H9 (cell line): Measurements from ENCODE around the gene RNU2-63P. TPM values are rescaled to one million over a fixed set of nuclear protein-coding genes. Genes with fewer than 3 reads are reported as not detected.
"Not testable (repeated sequence)": the region's sequence is repeated elsewhere in the genome, so short reads cannot be mapped to it uniquely, and the experiment has no call there.

Source experiments
- DNase-seq: peaks from one replicate; pipeline ENCODE4 v3.0.0-alpha.2; 2017
- H2AFZ ChIP-seq: one replicate; pipeline ENCODE4 v1.6.1; 2013; ENCODE audit warnings: mild to moderate bottlenecking, low read length, control low read depth, moderate library complexity
- H2AK5ac ChIP-seq: 2 replicates; pipeline ENCODE4 v1.6.1; 2013; ENCODE audit warnings: low read length, control low read depth, mixed read lengths; ENCODE audit not compliant: insufficient read length
- H2BK120ac ChIP-seq: one replicate; pipeline ENCODE4 v1.6.1; 2013; ENCODE audit warnings: low read depth, mild to moderate bottlenecking, low read length, control low read depth, inconsistent platforms; ENCODE audit not compliant: poor library complexity, severe bottlenecking
- H2BK12ac ChIP-seq: 2 replicates; pipeline ENCODE4 v1.6.1; 2013; ENCODE audit warnings: low read length, control low read depth, mixed read lengths, low read depth; ENCODE audit not compliant: insufficient read length
- H2BK15ac ChIP-seq: 2 replicates; pipeline ENCODE4 v1.6.1; 2013; ENCODE audit warnings: low read depth, low read length, control low read depth
- H2BK20ac ChIP-seq: one replicate; pipeline ENCODE4 v1.6.1; 2013; ENCODE audit warnings: low read depth, mild to moderate bottlenecking, low read length, control low read depth, inconsistent platforms; ENCODE audit not compliant: poor library complexity, severe bottlenecking
- H2BK5ac ChIP-seq: 2 replicates; pipeline ENCODE4 v1.6.1; 2013; ENCODE audit warnings: low read length, control low read depth, mixed read lengths; ENCODE audit not compliant: insufficient read length
- H3K14ac ChIP-seq: 2 replicates; pipeline ENCODE4 v1.6.1; 2013; ENCODE audit warnings: low read length, control low read depth; ENCODE audit not compliant: insufficient read depth
- H3K18ac ChIP-seq: 2 replicates; pipeline ENCODE4 v1.6.1; 2013; ENCODE audit warnings: low read depth, mild to moderate bottlenecking, mixed read lengths, low read length, control low read depth; ENCODE audit not compliant: insufficient read length
- H3K23ac ChIP-seq: 2 replicates; pipeline ENCODE4 v1.6.1; 2013; ENCODE audit warnings: low read length, control low read depth, mixed read lengths, low read depth; ENCODE audit not compliant: insufficient read length
- H3K23me2 ChIP-seq: 2 replicates; pipeline ENCODE4 v1.6.1; 2013; ENCODE audit warnings: low read depth, mild to moderate bottlenecking, mixed read lengths, low read length, control low read depth; ENCODE audit not compliant: insufficient read length, poor library complexity, severe bottlenecking
- H3K27ac ChIP-seq: 2 replicates; pipeline ENCODE4 v1.5.1; 2013; ENCODE audit warnings: low read length, control low read depth, mixed read lengths, low read depth; ENCODE audit not compliant: insufficient read length
- H3K27me3 ChIP-seq: 2 replicates; pipeline ENCODE4 v1.6.1; 2013; ENCODE audit warnings: low read length, control low read depth, inconsistent platforms; ENCODE audit not compliant: insufficient read depth
- H3K4ac ChIP-seq: 2 replicates; pipeline ENCODE4 v1.6.1; 2013; ENCODE audit warnings: low read depth, mild to moderate bottlenecking, control low read depth, inconsistent platforms, low read length, moderate library complexity
- H3K4me1 ChIP-seq: 2 replicates; pipeline ENCODE4 v1.6.1; 2013; ENCODE audit warnings: low read length, control low read depth, inconsistent platforms; ENCODE audit not compliant: insufficient read depth
- H3K4me2 ChIP-seq: 2 replicates; pipeline ENCODE4 v1.6.1; 2013; ENCODE audit warnings: low read length, control low read depth, mixed read lengths; ENCODE audit not compliant: insufficient read length, insufficient read depth
- H3K56ac ChIP-seq: 2 replicates; pipeline ENCODE4 v1.6.1; 2013; ENCODE audit warnings: low read depth, mild to moderate bottlenecking, mixed read lengths, low read length, control low read depth; ENCODE audit not compliant: insufficient read length
- H3K79me1 ChIP-seq: 2 replicates; pipeline ENCODE4 v1.6.1; 2013; ENCODE audit warnings: low read depth, mild to moderate bottlenecking, moderate library complexity, low read length, control low read depth, inconsistent platforms; ENCODE audit not compliant: insufficient read depth, poor library complexity, severe bottlenecking
- H3K79me2 ChIP-seq: 2 replicates; pipeline ENCODE4 v1.6.1; 2013; ENCODE audit warnings: low read length, control low read depth, inconsistent platforms; ENCODE audit not compliant: insufficient read depth
- H3K9ac ChIP-seq: 2 replicates; pipeline ENCODE4 v1.6.1; 2013; ENCODE audit warnings: low read length, control low read depth, mixed read lengths; ENCODE audit not compliant: insufficient read length; ENCODE audit errors: extremely low read depth
- H3K9me3 ChIP-seq: one replicate; pipeline ENCODE4 v1.6.1; 2013; ENCODE audit warnings: low read depth, low read length, inconsistent platforms; ENCODE audit not compliant: control insufficient read depth
- H3T11ph ChIP-seq: one replicate; pipeline ENCODE4 v1.6.1; 2013; ENCODE audit warnings: mild to moderate bottlenecking, low read length, control low read depth, inconsistent platforms
- H4K20me1 ChIP-seq: one replicate; pipeline ENCODE4 v1.6.1; 2013; ENCODE audit not compliant: control insufficient read depth, insufficient read length, insufficient read depth
- H4K5ac ChIP-seq: 2 replicates; pipeline ENCODE4 v1.6.1; 2013; ENCODE audit warnings: low read depth, mild to moderate bottlenecking, mixed read lengths, low read length, control low read depth; ENCODE audit not compliant: insufficient read length
- H4K8ac ChIP-seq: replicated peaks from 2 replicates; pipeline ENCODE4 v1.6.1; 2013; ENCODE audit warnings: low read length, control low read depth, mixed read lengths, low read depth; ENCODE audit not compliant: insufficient read length
- H4K91ac ChIP-seq: 2 replicates; pipeline ENCODE4 v1.6.1; 2013; ENCODE audit warnings: low read depth, mild to moderate bottlenecking, moderate library complexity, mixed read lengths, low read length, control low read depth; ENCODE audit not compliant: insufficient read length
- H3K27ac Mint-ChIP-seq, 3 experiments: 2 replicates in 2 of 3; 3 replicates in 1 of 3; pipeline ENCODE4 v1.8.0; 2020 to 2021; ENCODE audit warnings: mixed read lengths in 3 of 3, mild to moderate bottlenecking in 1 of 3, moderate library complexity in 1 of 3
- H3K27me3 Mint-ChIP-seq: 2 replicates; pipeline ENCODE4 v1.8.0; 2021; ENCODE audit warnings: low read depth, mild to moderate bottlenecking, moderate library complexity, mixed read lengths
- H3K36me3 Mint-ChIP-seq, 3 experiments: 2 replicates in 2 of 3; 3 replicates in 1 of 3; pipeline ENCODE4 v1.8.0; 2020 to 2021; ENCODE audit warnings: low read depth in 3 of 3, mixed read lengths in 3 of 3; ENCODE audit not compliant: insufficient read depth in 1 of 3
- H3K4me1 Mint-ChIP-seq, 2 experiments: 2 replicates each; pipeline ENCODE4 v1.8.0; 2020; ENCODE audit warnings: mixed read lengths in 2 of 2
- H3K4me3 Mint-ChIP-seq, 2 experiments: 2 replicates in 1 of 2; 3 replicates in 1 of 2; pipeline ENCODE4 v1.8.0; 2020 to 2021; ENCODE audit warnings: mild to moderate bottlenecking in 2 of 2, mixed read lengths in 2 of 2, moderate library complexity in 1 of 2
- H3K9me3 Mint-ChIP-seq, 2 experiments: 2 replicates in 1 of 2; 3 replicates in 1 of 2; pipeline ENCODE4 v1.8.0; 2020; ENCODE audit warnings: mild to moderate bottlenecking in 2 of 2, mixed read lengths in 2 of 2, moderate library complexity in 1 of 2
- WGBS: extraction: QIAGEN DNeasy Blood & Tissue Kit; methylation state at CpG from one replicate; pipeline ENCODE4 v1.1.7; 2013; ENCODE audit warnings: missing lambda C conversion rate, low lambda C conversion rate, mixed read lengths; ENCODE audit not compliant: insufficient read length; ENCODE audit errors: extremely low coverage; 5-methylcytosine and 5-hydroxymethylcytosine counted together
- total RNA-seq: library from RNA; stranded (reverse); gene quantifications from 2 replicates; pipeline ENCODE4 v1.2.1, GENCODE V29; 2021

Gene RNU2-63P
- total RNA-seq, 1 experiment from 2014 or later: 31.1 TPM

DNA sequence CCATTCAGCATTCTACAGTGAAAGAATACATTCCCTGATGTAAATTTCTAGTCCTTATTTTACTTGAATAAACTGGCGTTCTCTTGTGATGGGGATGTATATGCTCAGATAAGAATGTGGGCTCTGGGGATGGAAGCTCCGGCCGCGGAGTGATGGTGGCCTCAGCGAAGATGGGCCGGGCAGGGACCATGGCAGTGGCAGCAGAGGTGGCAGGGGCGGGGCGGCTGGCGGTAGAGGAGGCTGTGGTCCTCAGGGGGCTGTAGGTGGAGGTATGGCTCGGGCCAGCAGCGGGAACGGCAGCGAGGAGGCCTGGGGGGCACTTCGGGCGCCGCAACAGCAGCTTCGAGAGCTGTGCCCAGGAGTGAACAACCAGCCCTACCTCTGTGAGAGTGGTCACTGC, 44.0 kb downstream of the RNU2-63P start:
- H3K27ac ChIP-seq, H4K91ac ChIP-seq, H3K79me1 ChIP-seq, H3K4ac ChIP-seq, H3T11ph ChIP-seq, H2BK20ac ChIP-seq, H3K14ac ChIP-seq, H3K79me2 ChIP-seq, H2BK120ac ChIP-seq, H3K4me3 Mint-ChIP-seq, H2BK5ac ChIP-seq, H3K56ac ChIP-seq, H4K8ac ChIP-seq, H3K4me2 ChIP-seq, H3K4me1 Mint-ChIP-seq, H4K5ac ChIP-seq, H3K27ac Mint-ChIP-seq, DNase-seq, H2BK15ac ChIP-seq, H3K36me3 Mint-ChIP-seq, H2AFZ ChIP-seq, H3K9me3 Mint-ChIP-seq, H3K9ac ChIP-seq, H2AK5ac ChIP-seq, H3K18ac ChIP-seq, H3K23ac ChIP-seq, H3K27me3 ChIP-seq, H3K27me3 Mint-ChIP-seq, H2BK12ac ChIP-seq, H3K23me2 ChIP-seq, H4K20me1 ChIP-seq, H3K4me1 ChIP-seq, H3K9me3 ChIP-seq: not testable (repeated sequence)
- no CpG with 5 or more reads among the region's 17 CpGs for WGBS

Other genes with a start within 250 kb of the RNU2-63P start
- 4.1 and 4.7 TPM in 2 replicates for gene RGPD2, start 190.8 kb downstream of the RNU2-63P start, total RNA-seq
- gene KRCC1, start 39.2 kb upstream of the RNU2-63P start, total RNA-seq: 7.1 and 8.2 TPM in 2 replicates
- 0.04 TPM in 1 of 2 replicates, not detected in the other for gene SMYD1, start 51.3 kb upstream of the RNU2-63P start, total RNA-seq
- gene FABP1, start 111.5 kb upstream of the RNU2-63P start, total RNA-seq: not detected in 2 replicates
- gene THNSL2, start 153.8 kb upstream of the RNU2-63P start, total RNA-seq: 4.3 and 4.5 TPM in 2 replicates